Astrocyte (in vitro differentiated cells and primary cell): ENCODE measurements around the gene B2M. TPM values are rescaled to one million over a fixed set of nuclear protein-coding genes. Genes with fewer than 3 reads are reported as not detected.

Source experiments
- DNase-seq: peaks from one replicate; pipeline ENCODE4 v3.0.0-alpha.2; 2010; ENCODE audit warnings: low read depth
- FAIRE-seq: peaks from 2 replicates; lab custom pipeline; 2011; peaks lifted over from hg19 to GRCh38; lab: Jason Lieb, UNC
- H2AFZ ChIP-seq: 2 replicates; pipeline ENCODE4 v1.6.0; 2012; ENCODE audit warnings: low read depth, low read length, inconsistent platforms
- H3K27ac ChIP-seq: 2 replicates; pipeline ENCODE4 v1.5.1; 2011; ENCODE audit warnings: low read depth, low read length, inconsistent platforms
- H3K27me3 ChIP-seq: 2 replicates; pipeline ENCODE4 v1.6.0; 2011; ENCODE audit warnings: low read length, inconsistent platforms; ENCODE audit not compliant: insufficient read depth
- H3K36me3 ChIP-seq: 2 replicates; pipeline ENCODE4 v1.5.1; 2011; ENCODE audit warnings: low read length, inconsistent platforms; ENCODE audit not compliant: insufficient read depth
- H3K4me1 ChIP-seq: 2 replicates; pipeline ENCODE4 v1.5.1; 2011; ENCODE audit warnings: low read length, inconsistent platforms; ENCODE audit not compliant: insufficient read depth
- H3K4me2 ChIP-seq: 2 replicates; pipeline ENCODE4 v1.6.0; 2012; ENCODE audit warnings: low read length, inconsistent platforms
- H3K4me3 ChIP-seq: 2 replicates; pipeline ENCODE4 v1.5.1; 2011; ENCODE audit warnings: low read depth, mild to moderate bottlenecking, low read length, inconsistent platforms; ENCODE audit not compliant: insufficient read depth
- H3K79me2 ChIP-seq: 2 replicates; pipeline ENCODE4 v1.6.0; 2012; ENCODE audit warnings: mild to moderate bottlenecking, low read length, inconsistent platforms; ENCODE audit not compliant: insufficient read depth
- H3K9ac ChIP-seq: 2 replicates; pipeline ENCODE4 v1.6.0; 2012; ENCODE audit warnings: mild to moderate bottlenecking, low read length, inconsistent platforms
- H3K9me3 ChIP-seq: 2 replicates; pipeline ENCODE4 v1.5.1; 2012; ENCODE audit warnings: low read depth, mild to moderate bottlenecking, low read length, inconsistent platforms; ENCODE audit not compliant: insufficient read depth
- H4K20me1 ChIP-seq: 2 replicates; pipeline ENCODE4 v1.6.0; 2012; ENCODE audit warnings: low read length, inconsistent platforms; ENCODE audit not compliant: insufficient read depth
- H3K27ac Mint-ChIP-seq: one replicate; pipeline ENCODE4 v1.8.0; 2021; ENCODE audit warnings: mild to moderate bottlenecking, mixed read lengths; ENCODE audit not compliant: unreplicated experiment
- H3K27me3 Mint-ChIP-seq: one replicate; pipeline ENCODE4 v1.8.0; 2021; ENCODE audit warnings: low read depth, mixed read lengths; ENCODE audit not compliant: unreplicated experiment
- H3K36me3 Mint-ChIP-seq: one replicate; pipeline ENCODE4 v1.8.0; 2021; ENCODE audit warnings: low read depth, mixed read lengths; ENCODE audit not compliant: unreplicated experiment
- H3K4me1 Mint-ChIP-seq: one replicate; pipeline ENCODE4 v1.8.0; 2021; ENCODE audit warnings: low read depth, mixed read lengths; ENCODE audit not compliant: unreplicated experiment
- H3K4me3 Mint-ChIP-seq: one replicate; pipeline ENCODE4 v1.8.0; 2021; ENCODE audit warnings: mild to moderate bottlenecking, moderate library complexity, mixed read lengths; ENCODE audit not compliant: unreplicated experiment
- H3K9me3 Mint-ChIP-seq: one replicate; pipeline ENCODE4 v1.8.0; 2021; ENCODE audit warnings: mild to moderate bottlenecking, mixed read lengths; ENCODE audit not compliant: unreplicated experiment
- CTCF ChIP-seq: IDR thresholded peaks from 2 replicates; pipeline ENCODE4 v1.5.1; 2011; ENCODE audit warnings: low read depth, mild to moderate bottlenecking, inconsistent platforms, low read length, moderate library complexity; ENCODE audit not compliant: insufficient read depth
- EZH2 ChIP-seq: IDR thresholded peaks from 2 replicates; pipeline ENCODE4 v1.6.1; 2012; ENCODE audit warnings: mild to moderate bottlenecking, low read length, inconsistent platforms; ENCODE audit not compliant: insufficient read depth
- total RNA-seq: library from RNA; stranded (reverse); gene quantifications from 2 replicates; pipeline ENCODE4 v1.2.1, GENCODE V29; 2021

B2M gene
- total RNA-seq, 1 donor from 2014 or later = 1,708 TPM

GRCh38 chr15:44716983-44717602 is 5.8 kb downstream of the B2M start:
- Histone ChIP-seq H3K27ac (no peak overlapping the region), H4K20me1 (peaks cover 55% of the 10 kb centered on the region), H3K4me1 (peaks cover 9% of the 10 kb centered on the region), H3K4me2 (no peak overlapping the region), H3K9me3 (no peaks in the 10 kb centered on the region), H3K9ac (no peak overlapping the region), H3K4me3 (no peak overlapping the region), H3K36me3 (peaks cover 39% of the 10 kb centered on the region), H2AFZ (no peak overlapping the region), H3K27me3 (no peaks in the 10 kb centered on the region), H3K79me2 (peaks cover 38% of the 10 kb centered on the region)
- no peaks in the 10 kb centered on the region for H3K9me3 Mint-ChIP-seq
- no peak for DNase-seq
- no peak for FAIRE-seq
- peaks cover 4% of the 10 kb centered on the region for H3K36me3 Mint-ChIP-seq
- no peak overlapping the region for H3K4me3 Mint-ChIP-seq
- no peak overlapping the region for H3K27ac Mint-ChIP-seq
- H3K4me1 Mint-ChIP-seq = peaks cover 10% of the 10 kb centered on the region
- TF ChIP-seq CTCF (no peak), EZH2 (no peak)
- H3K27me3 Mint-ChIP-seq = no peaks in the 10 kb centered on the region

- Histone ChIP-seq H3K9me3 (no peaks in the 10 kb centered on the region), H3K27me3 (no peaks in the 10 kb centered on the region), H3K36me3 (peaks cover 39% of the 10 kb centered on the region), H3K4me2 (no peak overlapping the region), H3K9ac (no peak overlapping the region), H2AFZ (no peak overlapping the region), H4K20me1 (peaks cover 44% of the 10 kb centered on the region), H3K4me1 (peaks cover 1% of the 10 kb centered on the region), H3K27ac (no peak overlapping the region), H3K79me2 (peaks cover 25% of the 10 kb centered on the region), H3K4me3 (no peak overlapping the region)
- DNase-seq (no peak), FAIRE-seq (no peak)
- TF ChIP-seq CTCF (no peak), EZH2 (no peak)
- Mint-ChIP-seq H3K27ac (no peak overlapping the region), H3K4me3 (no peak overlapping the region), H3K36me3 (peaks cover 4% of the 10 kb centered on the region), H3K27me3 (no peaks in the 10 kb centered on the region), H3K9me3 (no peaks in the 10 kb centered on the region), H3K4me1 (peaks cover 10% of the 10 kb centered on the region)
Observed at GRCh38 chr15:44718180-44718926, 7.0 kb downstream of the B2M start.

GRCh38 chr15:44718927-44719292 is 7.6 kb downstream of the B2M start:
- Mint-ChIP-seq H3K4me1 (peaks cover 10% of the 10 kb centered on the region), H3K27me3 (no peaks in the 10 kb centered on the region), H3K9me3 (no peaks in the 10 kb centered on the region), H3K27ac (peak overlapping the region; percentile 56), H3K4me3 (no peak overlapping the region), H3K36me3 (peaks cover 4% of the 10 kb centered on the region)
- H3K4me2 ChIP-seq = no peak overlapping the region
- H3K36me3 ChIP-seq = peaks cover 39% of the 10 kb centered on the region
- no peak overlapping the region for H3K4me3 ChIP-seq
- peaks cover 38% of the 10 kb centered on the region for H4K20me1 ChIP-seq
- no peak overlapping the region for H3K9ac ChIP-seq
- no peaks in the 10 kb centered on the region for H3K27me3 ChIP-seq
- no peaks in the 10 kb centered on the region for H3K9me3 ChIP-seq
- DNase-seq (no peak), FAIRE-seq (no peak)
- H3K4me1 ChIP-seq = no peaks in the 10 kb centered on the region
- H3K27ac ChIP-seq = no peak overlapping the region
- no peak overlapping the region for H2AFZ ChIP-seq
- peaks cover 20% of the 10 kb centered on the region for H3K79me2 ChIP-seq
- no peak for TF ChIP-seq EZH2
- TF ChIP-seq CTCF = no peak
